Measurements from ENCODE around the gene SLIT3.

Gene SLIT3

GRCh38 chr5:168781941-168782571 lies 518.9 kb downstream of the SLIT3 start:
- DNase-seq, result no peak

GRCh38 chr5:168780888-168781287 lies 520.1 kb downstream of the SLIT3 start:
- no peak for DNase-seq

- DNase-seq, result no peak
Observed at GRCh38 chr5:168779333-168779732, 521.6 kb downstream of the SLIT3 start.

- no peak for DNase-seq
Observed at GRCh38 chr5:168778536-168778935, 522.4 kb downstream of the SLIT3 start.

GRCh38 chr5:168777651-168778050 lies 523.3 kb downstream of the SLIT3 start:
- DNase-seq, result no peak

- DNase-seq, result no peak
Observed at GRCh38 chr5:168776070-168776469, 524.9 kb downstream of the SLIT3 start.

- no peak for DNase-seq
Observed at GRCh38 chr5:168773226-168773625, 527.7 kb downstream of the SLIT3 start.

GRCh38 chr5:168772316-168772961 lies 528.5 kb downstream of the SLIT3 start:
- no peak for DNase-seq

GRCh38 chr5:168771678-168772077 lies 529.3 kb downstream of the SLIT3 start:
- DNase-seq, result no peak

GRCh38 chr5:168770996-168771395 lies 529.9 kb downstream of the SLIT3 start:
- DNase-seq, result no peak

- DNase-seq, result no peak
Observed at GRCh38 chr5:168770036-168770498, 530.9 kb downstream of the SLIT3 start.

- DNase-seq, result no peak
Observed at GRCh38 chr5:168768172-168768571, 532.8 kb downstream of the SLIT3 start.

- no peak for DNase-seq
Observed at GRCh38 chr5:168766426-168766700, 534.6 kb downstream of the SLIT3 start.

GRCh38 chr5:168765551-168766425 lies 535.2 kb downstream of the SLIT3 start:
- no peak for DNase-seq

GRCh38 chr5:168765086-168765550 lies 535.8 kb downstream of the SLIT3 start:
- no peak for DNase-seq

- DNase-seq, result no peak
Observed at GRCh38 chr5:168756453-168757391, 544.2 kb downstream of the SLIT3 start.

- no peak for DNase-seq
Observed at GRCh38 chr5:168755548-168756093, 545.3 kb downstream of the SLIT3 start.

GRCh38 chr5:168753691-168754254 lies 547.2 kb downstream of the SLIT3 start:
- DNase-seq, result no peak

GRCh38 chr5:168752416-168753190 lies 548.3 kb downstream of the SLIT3 start:
- DNase-seq, result no peak

- no peak for DNase-seq
Observed at GRCh38 chr5:168752012-168752411, 548.9 kb downstream of the SLIT3 start.

- DNase-seq, result no peak
Observed at GRCh38 chr5:168750926-168751325, 550.0 kb downstream of the SLIT3 start.
